GM12892 (cell line): ENCODE measurements around the gene CHRM5.

Source experiments
- POLR2A ChIP-seq: IDR thresholded peaks from 2 replicates; pipeline ENCODE4 v1.6.1; 2011; ENCODE audit warnings: low read depth, low read length, control low read depth
- POLR2AphosphoS5 ChIP-seq: IDR thresholded peaks from 2 replicates; pipeline ENCODE4 v1.6.1; 2011; ENCODE audit warnings: low read depth, low read length, control low read depth
- TAF1 ChIP-seq: IDR thresholded peaks from 2 replicates; pipeline ENCODE4 v1.6.1; 2011; ENCODE audit warnings: low read depth, mild to moderate bottlenecking, control low read depth, low read length, borderline replicate concordance

DNA sequence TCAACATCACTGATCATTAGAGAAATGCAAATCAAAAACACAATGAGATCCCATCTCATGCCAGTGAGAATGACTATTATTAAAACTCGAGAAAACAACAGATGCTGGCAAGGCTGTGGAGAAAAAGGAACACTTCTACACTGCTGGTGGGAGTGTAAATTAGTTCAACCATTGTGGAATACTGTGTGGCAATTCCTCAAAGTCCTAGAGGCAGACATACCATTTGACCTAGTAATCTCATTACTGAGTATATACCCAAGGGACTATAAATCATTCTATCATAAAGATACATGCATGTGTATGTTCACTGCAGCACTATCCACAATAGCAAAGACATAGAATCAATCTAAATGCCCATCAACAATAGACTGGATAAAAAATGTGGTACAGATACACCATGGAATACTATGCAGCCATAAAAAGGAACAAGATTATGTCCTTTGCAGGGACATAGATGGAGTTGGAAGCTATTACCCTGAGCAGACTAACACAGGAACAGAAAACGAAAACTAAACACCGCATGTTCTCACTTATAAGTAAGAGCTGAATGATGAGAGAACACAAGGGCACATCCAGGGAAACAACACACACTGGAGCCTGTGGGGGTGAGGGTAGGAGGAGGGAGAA, 85.9 kb downstream of the CHRM5 start:
- TF ChIP-seq POLR2AphosphoS5, result no peak
- TF ChIP-seq TAF1, result no peak
- no peak for TF ChIP-seq POLR2A
